Iris pigment epithelial cell (primary cell): ENCODE measurements around the gene EFCC1.

Source experiments
- DNase-seq: peaks from one replicate; pipeline ENCODE4 v3.0.0-alpha.2; 2011; ENCODE audit warnings: low read depth

EFCC1 gene

GRCh38 chr3:129014793-129015345, 13.8 kb downstream of the EFCC1 start:
- no peak for DNase-seq

- DNase-seq = no peak
Observed at GRCh38 chr3:129015388-129016105, 14.4 kb downstream of the EFCC1 start.

- no peak for DNase-seq
Observed at GRCh38 chr3:129016356-129016719, 15.2 kb downstream of the EFCC1 start.

GRCh38 chr3:129016720-129017483, 15.8 kb downstream of the EFCC1 start:
- DNase-seq = no peak

GRCh38 chr3:129017484-129017899, 16.4 kb downstream of the EFCC1 start:
- DNase-seq = no peak

- no peak for DNase-seq
Observed at GRCh38 chr3:129018271-129018670, 17.2 kb downstream of the EFCC1 start.

- no peak for DNase-seq
Observed at GRCh38 chr3:129018751-129019150, 17.6 kb downstream of the EFCC1 start.

- DNase-seq = no peak
Observed at GRCh38 chr3:129019266-129019665, 18.2 kb downstream of the EFCC1 start.

GRCh38 chr3:129020691-129021090, 19.6 kb downstream of the EFCC1 start:
- DNase-seq = no peak

GRCh38 chr3:129021140-129021551, 20.0 kb downstream of the EFCC1 start:
- no peak for DNase-seq

GRCh38 chr3:129022114-129023007, 21.3 kb downstream of the EFCC1 start:
- no peak for DNase-seq

GRCh38 chr3:129023008-129023358, 21.9 kb downstream of the EFCC1 start:
- no peak for DNase-seq

GRCh38 chr3:129023909-129024308, 22.8 kb downstream of the EFCC1 start:
- peak; percentile 36 for DNase-seq

GRCh38 chr3:129025108-129025507, 24.0 kb downstream of the EFCC1 start:
- DNase-seq = no peak

GRCh38 chr3:129025691-129026435, 24.8 kb downstream of the EFCC1 start:
- no peak for DNase-seq

- DNase-seq = peak; percentile 88
Observed at GRCh38 chr3:129026728-129027543, 25.8 kb downstream of the EFCC1 start.

- DNase-seq = no peak
Observed at GRCh38 chr3:129027544-129027880, 26.4 kb downstream of the EFCC1 start.

GRCh38 chr3:129028866-129029265, 27.8 kb downstream of the EFCC1 start:
- no peak for DNase-seq

GRCh38 chr3:129030611-129031010, 29.5 kb downstream of the EFCC1 start:
- no peak for DNase-seq

- DNase-seq = no peak
Observed at GRCh38 chr3:129031476-129032215, 30.5 kb downstream of the EFCC1 start.
